HG03457 (cell line): ENCODE data around the gene ZBTB48.

ENCODE experiments used
- ATAC-seq: cut with Tn5 transposase; IDR thresholded peaks from one replicate; pipeline ENCODE4 v1.9.1; 2021; ENCODE audit warnings: moderate number of reproducible peaks; ENCODE audit not compliant: unreplicated experiment

The ZBTB48 gene

GRCh38 chr1:6572653-6573383, 7.0 kb upstream of the ZBTB48 start:
- ATAC-seq: no peak

- no peak for ATAC-seq
Observed at GRCh38 chr1:6574025-6574620, 5.7 kb upstream of the ZBTB48 start.

GRCh38 chr1:6574818-6575217, 5.0 kb upstream of the ZBTB48 start:
- no peak for ATAC-seq

GRCh38 chr1:6577831-6578525, 1.8 kb upstream of the ZBTB48 start:
- no peak for ATAC-seq

GRCh38 chr1:6578624-6579373, 995 bp upstream of the ZBTB48 start:
- no peak for ATAC-seq

GRCh38 chr1:6580119-6580592, 362 bp downstream of the ZBTB48 start:
- no peak for ATAC-seq

- ATAC-seq: no peak
Observed at GRCh38 chr1:6580593-6581409, 1.0 kb downstream of the ZBTB48 start.

GRCh38 chr1:6581561-6582305, 1.9 kb downstream of the ZBTB48 start:
- ATAC-seq: no peak

- ATAC-seq: no peak
Observed at GRCh38 chr1:6582370-6582769, 2.6 kb downstream of the ZBTB48 start.

GRCh38 chr1:6584126-6585080, 4.6 kb downstream of the ZBTB48 start:
- no peak for ATAC-seq

GRCh38 chr1:6585081-6585722, 5.4 kb downstream of the ZBTB48 start:
- ATAC-seq: no peak

GRCh38 chr1:6585841-6586240, 6.0 kb downstream of the ZBTB48 start:
- ATAC-seq: no peak

- ATAC-seq: no peak
Observed at GRCh38 chr1:6586404-6586816, 6.6 kb downstream of the ZBTB48 start.

GRCh38 chr1:6587261-6588005, 7.6 kb downstream of the ZBTB48 start:
- ATAC-seq: no peak

- ATAC-seq: no peak
Observed at GRCh38 chr1:6588128-6588892, 8.5 kb downstream of the ZBTB48 start.

- no peak for ATAC-seq
Observed at GRCh38 chr1:6588893-6589520, 9.2 kb downstream of the ZBTB48 start.
